ENCODE measurements around the gene ENDOV. TPM values are rescaled to one million over a fixed set of nuclear protein-coding genes. Genes with fewer than 3 reads are reported as not detected.

ENDOV gene
- total and polyA plus RNA-seq, 11 donors: 4.2 to 16.2 (median 9.4) TPM

- TF ChIP-seq POLR2A (IDR thresholded peaks at IDR 0.05) (no peak), CTCF (IDR thresholded peaks at IDR 0.05) (no peak)
- Histone ChIP-seq H3K36me3 (peaks cover 0 to 100% (median 100%) of the 10 kb centered on the region in 9 donors), H3K27ac (no peak overlapping the region)
These were observed 27.9 kb upstream of the ENDOV start for GRCh38 chr17:80387071-80387470.

DNA sequence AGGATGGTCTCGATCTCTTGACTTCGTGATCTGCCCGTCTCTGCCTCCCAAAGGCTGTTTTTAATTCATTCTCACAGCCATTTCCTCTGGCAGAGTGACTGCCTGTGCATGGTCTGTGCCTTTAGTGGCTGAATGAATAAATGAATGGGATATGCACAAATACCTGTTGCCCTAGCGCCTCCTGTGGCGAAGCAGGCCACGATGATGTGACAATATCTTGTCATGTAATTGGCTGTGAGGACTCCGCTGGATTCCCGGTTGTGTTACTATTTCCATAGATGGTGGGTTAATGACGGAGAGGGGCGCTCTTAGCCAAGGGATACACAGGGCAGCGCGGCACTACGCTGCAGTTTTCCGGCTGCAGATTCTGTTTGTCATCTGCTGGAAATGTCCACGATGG lies 26.8 kb upstream of the ENDOV start:
- no peaks in the 10 kb centered on the region for H3K9me3 ChIP-seq
- WGBS, 4 donors: 92 to 96% (median 95%) methylated on average over 15 of the region's 15 CpGs
- H3K36me3 ChIP-seq: peaks cover 0 to 100% (median 99%) of the 10 kb centered on the region in 9 donors
- H3K4me1 ChIP-seq: peaks cover 0 to 3% (median 0%) of the 10 kb centered on the region in 12 donors
- intact Hi-C loops (cut with DNase I): no loop called here
- DNase-seq (no peak), ATAC-seq (no peak)
- no peaks in the 10 kb centered on the region for H3K27me3 ChIP-seq
- no peak overlapping the region for H3K4me3 ChIP-seq
- TF ChIP-seq CTCF (IDR thresholded peaks at IDR 0.05): no peak
- TF ChIP-seq POLR2A (IDR thresholded peaks at IDR 0.05): no peak
- no peak overlapping the region for H3K27ac ChIP-seq

More at GRCh38 chr17:80387071-80387470, 27.9 kb upstream of the ENDOV start:
- intact Hi-C loops (cut with DNase I): no loop called here
- WGBS, 4 donors: 92 to 98% (median 94%) methylated on average over 7 of the region's 7 CpGs
- Histone ChIP-seq H3K4me1 (no peaks in the 10 kb centered on the region), H3K9me3 (no peaks in the 10 kb centered on the region), H3K4me3 (no peak overlapping the region), H3K27me3 (no peaks in the 10 kb centered on the region)
- no peak for DNase-seq
- no peak for ATAC-seq

- no peak for TF ChIP-seq CTCF (IDR thresholded peaks at IDR 0.05)
- no peak for TF ChIP-seq POLR2A (IDR thresholded peaks at IDR 0.05)
- no peak overlapping the region for H3K27ac ChIP-seq
- H3K4me1 ChIP-seq: peaks cover 0 to 6% (median 0%) of the 10 kb centered on the region in 12 donors
- DNase-seq (no peak), ATAC-seq (no peak)
- peaks cover 0 to 100% (median 99%) of the 10 kb centered on the region in 9 donors for H3K36me3 ChIP-seq
- H3K27me3 ChIP-seq: no peaks in the 10 kb centered on the region
- H3K9me3 ChIP-seq: no peaks in the 10 kb centered on the region
- WGBS, 4 donors: 94 to 97% (median 96%) methylated on average over 10 of the region's 10 CpGs
- H3K4me3 ChIP-seq: no peak overlapping the region
- intact Hi-C loops (cut with DNase I): no loop called here
These were observed 26.4 kb upstream of the ENDOV start for GRCh38 chr17:80388601-80389000.

DNA sequence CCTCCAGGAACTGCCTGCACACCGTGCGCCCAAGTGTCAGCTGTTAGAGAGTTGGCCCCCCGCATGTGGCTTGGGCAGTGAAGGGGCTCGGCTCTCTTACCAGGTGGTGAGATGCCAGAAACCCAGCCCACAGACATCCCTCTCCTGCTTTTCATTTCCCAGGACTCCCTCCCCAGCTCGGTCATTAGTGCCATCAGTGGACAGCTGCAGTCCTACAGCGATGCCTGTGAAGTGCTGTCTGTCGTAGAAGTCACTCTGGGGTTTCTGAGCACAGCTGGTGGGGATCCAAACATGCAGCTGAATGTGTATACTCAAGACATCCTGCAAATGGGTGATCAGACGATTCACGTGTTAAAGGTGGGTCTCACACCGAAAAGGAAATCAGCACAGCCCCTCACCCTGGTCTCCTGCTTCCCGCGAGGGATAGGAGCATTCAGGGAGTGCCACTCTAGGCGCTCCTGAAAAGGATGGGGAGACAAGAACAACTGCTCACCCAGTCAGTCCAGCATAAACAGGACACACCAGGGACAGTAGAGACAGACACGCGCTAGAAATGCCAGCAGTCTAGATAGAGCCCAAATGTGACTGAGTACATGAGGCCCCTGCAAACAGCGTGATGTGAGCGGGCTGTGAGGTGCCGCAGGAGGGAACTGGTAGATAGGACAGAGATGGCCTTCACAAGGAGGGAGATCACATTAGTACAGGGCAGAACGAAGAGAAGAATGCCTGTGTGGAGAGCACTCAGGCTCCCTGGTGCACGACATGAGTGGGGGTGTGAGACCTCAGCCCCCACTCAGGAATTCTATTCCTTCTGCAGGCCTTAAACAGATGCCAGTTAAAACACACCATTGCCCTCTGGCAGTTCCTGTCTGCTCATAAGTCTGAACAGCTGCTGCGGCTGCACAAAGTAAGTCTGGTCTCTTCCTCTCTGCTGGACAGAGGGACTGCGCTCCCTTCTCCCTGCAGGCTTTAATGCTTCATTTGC lies 25.7 kb upstream of the ENDOV start:
- Histone ChIP-seq H3K4me3 (no peak overlapping the region), H3K36me3 (peaks cover 0 to 100% (median 99%) of the 10 kb centered on the region in 9 donors), H3K27ac (no peak overlapping the region), H3K9me3 (no peaks in the 10 kb centered on the region), H3K27me3 (no peaks in the 10 kb centered on the region), H3K4me1 (peaks cover 0 to 8% (median 1%) of the 10 kb centered on the region in 12 donors)
- no peak for DNase-seq
- TF ChIP-seq CTCF (IDR thresholded peaks at IDR 0.05): no peak
- intact Hi-C loops (cut with DNase I): no loop called here
- no peak for ATAC-seq
- 92 to 95% (median 93%) methylated on average over 19 to 22 of the region's 22 CpGs for WGBS, 4 donors
